Measurements from ENCODE around the gene PRR15L.
"Not testable (repeated sequence)": the region's sequence is repeated elsewhere in the genome, so short reads cannot be mapped to it uniquely, and the experiment has no call there.

DNA sequence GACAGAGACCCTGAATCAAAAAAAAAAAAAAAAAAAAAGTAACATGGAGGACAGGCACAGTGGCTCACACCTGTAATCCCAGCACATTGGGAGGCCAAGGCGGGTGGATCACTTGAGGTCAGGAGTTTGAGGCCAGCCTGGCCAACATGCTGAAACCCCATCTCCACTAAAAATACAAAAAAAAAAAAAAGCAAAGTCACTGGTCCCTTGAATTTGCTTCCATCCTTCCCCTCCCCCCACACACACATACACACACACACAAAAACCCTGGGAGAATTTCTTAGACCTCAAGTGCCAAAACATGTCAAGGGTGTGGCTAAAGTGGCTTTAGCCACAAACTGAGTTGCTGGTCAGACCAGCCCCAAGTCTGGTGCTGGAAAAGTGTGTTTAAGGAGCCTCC lies 30.8 kb upstream of the PRR15L start:
- TF ChIP-seq, protein P1, sequence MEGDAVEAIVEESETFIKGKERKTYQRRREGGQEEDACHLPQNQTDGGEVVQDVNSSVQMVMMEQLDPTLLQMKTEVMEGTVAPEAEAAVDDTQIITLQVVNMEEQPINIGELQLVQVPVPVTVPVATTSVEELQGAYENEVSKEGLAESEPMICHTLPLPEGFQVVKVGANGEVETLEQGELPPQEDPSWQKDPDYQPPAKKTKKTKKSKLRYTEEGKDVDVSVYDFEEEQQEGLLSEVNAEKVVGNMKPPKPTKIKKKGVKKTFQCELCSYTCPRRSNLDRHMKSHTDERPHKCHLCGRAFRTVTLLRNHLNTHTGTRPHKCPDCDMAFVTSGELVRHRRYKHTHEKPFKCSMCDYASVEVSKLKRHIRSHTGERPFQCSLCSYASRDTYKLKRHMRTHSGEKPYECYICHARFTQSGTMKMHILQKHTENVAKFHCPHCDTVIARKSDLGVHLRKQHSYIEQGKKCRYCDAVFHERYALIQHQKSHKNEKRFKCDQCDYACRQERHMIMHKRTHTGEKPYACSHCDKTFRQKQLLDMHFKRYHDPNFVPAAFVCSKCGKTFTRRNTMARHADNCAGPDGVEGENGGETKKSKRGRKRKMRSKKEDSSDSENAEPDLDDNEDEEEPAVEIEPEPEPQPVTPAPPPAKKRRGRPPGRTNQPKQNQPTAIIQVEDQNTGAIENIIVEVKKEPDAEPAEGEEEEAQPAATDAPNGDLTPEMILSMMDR (conservative IDR thresholded peaks at IDR 0.05 in 1 of 2, IDR thresholded peaks at IDR 0.05 in 1 of 2; ENCODE audit: extremely low read depth in 1 of 2, insufficient read depth in 1 of 2, low read depth in 1 of 2, low read length in 2 of 2): not testable (repeated sequence)
- not testable (repeated sequence) for TF ChIP-seq EZH2 (IDR thresholded peaks at IDR 0.05; ENCODE audit: borderline replicate concordance, low read length)

All from mammary epithelial cell (primary cell).